SK-N-SH treated with all-trans-retinoic acid at 6 μM for 48 hours (cell line): ENCODE results near the gene ADIPOR1.

Experiments
- ATAC-seq: fragments of 200-7000 bp; cut with Tn5 transposase; 3 replicates; pipeline ENCODE4 v1.9.1; 2020; ENCODE audit warnings: mild to moderate bottlenecking, moderate library complexity
- ARNTL ChIP-seq: fragments of 450-650 bp; formaldehyde crosslinking; IDR thresholded peaks from 2 replicates; pipeline ENCODE4 v1.5.0; 2020; ENCODE audit warnings: low read depth, mild to moderate bottlenecking, moderate library complexity, borderline replicate concordance
- BACH2 ChIP-seq: fragments of 250-450 bp; sonication (Bioruptor Pico); IDR thresholded peaks from 2 replicates; pipeline ENCODE4 v1.9.0; 2021; ENCODE audit warnings: mild to moderate bottlenecking, borderline replicate concordance
- CSRNP3 ChIP-seq: fragments of 250-450 bp; sonication (Bioruptor Pico); IDR thresholded peaks from 2 replicates; pipeline ENCODE4 v1.5.1; 2021; ENCODE audit warnings: mild to moderate bottlenecking, moderate library complexity
- ESRRG ChIP-seq: fragments of 250-450 bp; sonication (Bioruptor Pico); IDR thresholded peaks from 2 replicates; pipeline ENCODE4 v1.6.1; 2021; ENCODE audit warnings: mild to moderate bottlenecking
- GLIS3 ChIP-seq: fragments of 250-450 bp; sonication (Bioruptor Pico); IDR thresholded peaks from 2 replicates; pipeline ENCODE4 v1.5.0; 2020; ENCODE audit warnings: mild to moderate bottlenecking, moderate library complexity
- ISL1 ChIP-seq: fragments of 250-450 bp; sonication (Bioruptor Pico); IDR thresholded peaks from 2 replicates; pipeline ENCODE4 v2.1.2; 2022; ENCODE audit warnings: mild to moderate bottlenecking, moderate library complexity
- OSR1 ChIP-seq: fragments of 250-450 bp; sonication (Bioruptor Pico); IDR thresholded peaks from 2 replicates; pipeline ENCODE4 v1.8.0; 2022; ENCODE audit warnings: moderate library complexity, mild to moderate bottlenecking, inconsistent platforms
- PPARA ChIP-seq: fragments of 250-450 bp; sonication (Bioruptor Pico); IDR thresholded peaks from 2 replicates; pipeline ENCODE4 v1.5.0; 2020; ENCODE audit warnings: mild to moderate bottlenecking, borderline replicate concordance
- RARB ChIP-seq: fragments of 250-450 bp; sonication (Bioruptor Pico); IDR thresholded peaks from 2 replicates; pipeline ENCODE4 v1.8.0; 2021; ENCODE audit warnings: mild to moderate bottlenecking, moderate library complexity
- SNAI2 ChIP-seq: fragments of 250-450 bp; sonication (Bioruptor Pico); IDR thresholded peaks from 2 replicates; pipeline ENCODE4 v1.5.0; 2020; ENCODE audit warnings: mild to moderate bottlenecking, moderate library complexity
- TCF4 ChIP-seq: fragments of 250-450 bp; sonication (Bioruptor Pico); IDR thresholded peaks from 2 replicates; pipeline ENCODE4 v1.8.0; 2021; ENCODE audit warnings: mild to moderate bottlenecking, moderate library complexity, borderline replicate concordance
- TOX ChIP-seq: fragments of 250-450 bp; sonication (Bioruptor Pico); IDR thresholded peaks from 2 replicates; pipeline ENCODE4 v1.8.0; 2021; ENCODE audit warnings: mild to moderate bottlenecking, moderate library complexity, borderline replicate concordance
- ZC3H10 ChIP-seq: fragments of 250-450 bp; sonication (Bioruptor Pico); IDR thresholded peaks from 2 replicates; pipeline ENCODE4 v1.5.1; 2021; ENCODE audit warnings: mild to moderate bottlenecking, moderate library complexity
- ZFP30 ChIP-seq: fragments of 450-650 bp; formaldehyde crosslinking; IDR thresholded peaks from 2 replicates; pipeline ENCODE4 v1.5.0; 2022; ENCODE audit warnings: mild to moderate bottlenecking, moderate library complexity
- ZNF565 ChIP-seq: fragments of 450-650 bp; formaldehyde crosslinking; conservative IDR thresholded peaks from 2 replicates; pipeline ENCODE4 v1.5.0; 2020; ENCODE audit warnings: low read depth, mild to moderate bottlenecking, moderate library complexity
- ZNF70 ChIP-seq: fragments of 450-650 bp; formaldehyde crosslinking; IDR thresholded peaks from 2 replicates; pipeline ENCODE4 v1.5.0; 2020; ENCODE audit warnings: mild to moderate bottlenecking, moderate library complexity
- ZNF8 ChIP-seq: fragments of 450-650 bp; formaldehyde crosslinking; IDR thresholded peaks from 2 replicates; pipeline ENCODE4 v1.5.0; 2020; ENCODE audit warnings: mild to moderate bottlenecking, moderate library complexity
- TF ChIP-seq, protein P1 (sequence below): fragments of 250-450 bp; sonication (Bioruptor Pico); IDR thresholded peaks from 2 replicates; pipeline ENCODE4 v1.8.0; 2020; ENCODE audit warnings: mild to moderate bottlenecking, moderate library complexity, borderline replicate concordance
- TF ChIP-seq, protein P2 (sequence below): fragments of 250-450 bp; sonication (Bioruptor Pico); IDR thresholded peaks from 2 replicates; pipeline ENCODE4 v1.5.1; 2020; ENCODE audit warnings: low read depth, mild to moderate bottlenecking, moderate library complexity
- TF ChIP-seq, protein P3 (sequence below): fragments of 250-450 bp; sonication (Bioruptor Pico); IDR thresholded peaks from 2 replicates; pipeline ENCODE4 v1.8.0; 2021; ENCODE audit warnings: low read depth, mild to moderate bottlenecking, moderate library complexity, borderline replicate concordance
- TF ChIP-seq, protein P4 (sequence below): fragments of 250-450 bp; sonication (Bioruptor Pico); IDR thresholded peaks from 2 replicates; pipeline ENCODE4 v1.5.0; 2020; ENCODE audit warnings: mild to moderate bottlenecking, moderate library complexity

Gene ADIPOR1

GRCh38 chr1:202981939-202982338 lies 23.8 kb upstream of the ADIPOR1 start:
- TF ChIP-seq BACH2 (no peak), ESRRG (CRISPR knock-in tag) (no peak), ZNF565 (CRISPR knock-in tag) (no peak), RARB (CRISPR knock-in tag) (no peak), ZNF8 (CRISPR knock-in tag) (no peak), PPARA (no peak), ISL1 (no peak), GLIS3 (CRISPR knock-in tag) (no peak), TOX (no peak), SNAI2 (CRISPR knock-in tag) (no peak), ZNF70 (CRISPR knock-in tag) (no peak), CSRNP3 (CRISPR knock-in tag) (no peak), ZC3H10 (CRISPR knock-in tag) (no peak), ZFP30 (CRISPR knock-in tag) (no peak)
- TF ChIP-seq, protein P1, sequence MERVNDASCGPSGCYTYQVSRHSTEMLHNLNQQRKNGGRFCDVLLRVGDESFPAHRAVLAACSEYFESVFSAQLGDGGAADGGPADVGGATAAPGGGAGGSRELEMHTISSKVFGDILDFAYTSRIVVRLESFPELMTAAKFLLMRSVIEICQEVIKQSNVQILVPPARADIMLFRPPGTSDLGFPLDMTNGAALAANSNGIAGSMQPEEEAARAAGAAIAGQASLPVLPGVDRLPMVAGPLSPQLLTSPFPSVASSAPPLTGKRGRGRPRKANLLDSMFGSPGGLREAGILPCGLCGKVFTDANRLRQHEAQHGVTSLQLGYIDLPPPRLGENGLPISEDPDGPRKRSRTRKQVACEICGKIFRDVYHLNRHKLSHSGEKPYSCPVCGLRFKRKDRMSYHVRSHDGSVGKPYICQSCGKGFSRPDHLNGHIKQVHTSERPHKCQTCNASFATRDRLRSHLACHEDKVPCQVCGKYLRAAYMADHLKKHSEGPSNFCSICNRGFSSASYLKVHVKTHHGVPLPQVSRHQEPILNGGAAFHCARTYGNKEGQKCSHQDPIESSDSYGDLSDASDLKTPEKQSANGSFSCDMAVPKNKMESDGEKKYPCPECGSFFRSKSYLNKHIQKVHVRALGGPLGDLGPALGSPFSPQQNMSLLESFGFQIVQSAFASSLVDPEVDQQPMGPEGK (CRISPR knock-in tag) = no peak
- TF ChIP-seq, protein P2, sequence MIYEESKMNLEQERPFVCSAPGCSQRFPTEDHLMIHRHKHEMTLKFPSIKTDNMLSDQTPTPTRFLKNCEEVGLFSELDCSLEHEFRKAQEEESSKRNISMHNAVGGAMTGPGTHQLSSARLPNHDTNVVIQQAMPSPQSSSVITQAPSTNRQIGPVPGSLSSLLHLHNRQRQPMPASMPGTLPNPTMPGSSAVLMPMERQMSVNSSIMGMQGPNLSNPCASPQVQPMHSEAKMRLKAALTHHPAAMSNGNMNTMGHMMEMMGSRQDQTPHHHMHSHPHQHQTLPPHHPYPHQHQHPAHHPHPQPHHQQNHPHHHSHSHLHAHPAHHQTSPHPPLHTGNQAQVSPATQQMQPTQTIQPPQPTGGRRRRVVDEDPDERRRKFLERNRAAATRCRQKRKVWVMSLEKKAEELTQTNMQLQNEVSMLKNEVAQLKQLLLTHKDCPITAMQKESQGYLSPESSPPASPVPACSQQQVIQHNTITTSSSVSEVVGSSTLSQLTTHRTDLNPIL (CRISPR knock-in tag) = no peak
- TF ChIP-seq, protein P3, sequence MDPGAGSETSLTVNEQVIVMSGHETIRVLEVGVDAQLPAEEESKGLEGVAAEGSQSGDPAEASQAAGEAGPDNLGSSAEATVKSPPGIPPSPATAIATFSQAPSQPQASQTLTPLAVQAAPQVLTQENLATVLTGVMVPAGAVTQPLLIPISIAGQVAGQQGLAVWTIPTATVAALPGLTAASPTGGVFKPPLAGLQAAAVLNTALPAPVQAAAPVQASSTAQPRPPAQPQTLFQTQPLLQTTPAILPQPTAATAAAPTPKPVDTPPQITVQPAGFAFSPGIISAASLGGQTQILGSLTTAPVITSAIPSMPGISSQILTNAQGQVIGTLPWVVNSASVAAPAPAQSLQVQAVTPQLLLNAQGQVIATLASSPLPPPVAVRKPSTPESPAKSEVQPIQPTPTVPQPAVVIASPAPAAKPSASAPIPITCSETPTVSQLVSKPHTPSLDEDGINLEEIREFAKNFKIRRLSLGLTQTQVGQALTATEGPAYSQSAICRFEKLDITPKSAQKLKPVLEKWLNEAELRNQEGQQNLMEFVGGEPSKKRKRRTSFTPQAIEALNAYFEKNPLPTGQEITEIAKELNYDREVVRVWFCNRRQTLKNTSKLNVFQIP (CRISPR knock-in tag) = no peak
- TF ChIP-seq, protein P4, sequence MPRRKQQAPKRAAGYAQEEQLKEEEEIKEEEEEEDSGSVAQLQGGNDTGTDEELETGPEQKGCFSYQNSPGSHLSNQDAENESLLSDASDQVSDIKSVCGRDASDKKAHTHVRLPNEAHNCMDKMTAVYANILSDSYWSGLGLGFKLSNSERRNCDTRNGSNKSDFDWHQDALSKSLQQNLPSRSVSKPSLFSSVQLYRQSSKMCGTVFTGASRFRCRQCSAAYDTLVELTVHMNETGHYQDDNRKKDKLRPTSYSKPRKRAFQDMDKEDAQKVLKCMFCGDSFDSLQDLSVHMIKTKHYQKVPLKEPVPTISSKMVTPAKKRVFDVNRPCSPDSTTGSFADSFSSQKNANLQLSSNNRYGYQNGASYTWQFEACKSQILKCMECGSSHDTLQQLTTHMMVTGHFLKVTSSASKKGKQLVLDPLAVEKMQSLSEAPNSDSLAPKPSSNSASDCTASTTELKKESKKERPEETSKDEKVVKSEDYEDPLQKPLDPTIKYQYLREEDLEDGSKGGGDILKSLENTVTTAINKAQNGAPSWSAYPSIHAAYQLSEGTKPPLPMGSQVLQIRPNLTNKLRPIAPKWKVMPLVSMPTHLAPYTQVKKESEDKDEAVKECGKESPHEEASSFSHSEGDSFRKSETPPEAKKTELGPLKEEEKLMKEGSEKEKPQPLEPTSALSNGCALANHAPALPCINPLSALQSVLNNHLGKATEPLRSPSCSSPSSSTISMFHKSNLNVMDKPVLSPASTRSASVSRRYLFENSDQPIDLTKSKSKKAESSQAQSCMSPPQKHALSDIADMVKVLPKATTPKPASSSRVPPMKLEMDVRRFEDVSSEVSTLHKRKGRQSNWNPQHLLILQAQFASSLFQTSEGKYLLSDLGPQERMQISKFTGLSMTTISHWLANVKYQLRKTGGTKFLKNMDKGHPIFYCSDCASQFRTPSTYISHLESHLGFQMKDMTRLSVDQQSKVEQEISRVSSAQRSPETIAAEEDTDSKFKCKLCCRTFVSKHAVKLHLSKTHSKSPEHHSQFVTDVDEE (CRISPR knock-in tag) = no peak
- ATAC-seq = no peak

GRCh38 chr1:202979459-202979858 lies 21.3 kb upstream of the ADIPOR1 start:
- no peak for ATAC-seq
- no peak for TF ChIP-seq TCF4 (CRISPR knock-in tag)

- ATAC-seq = no peak
- TF ChIP-seq ARNTL (CRISPR knock-in tag) = no peak
- no peak for TF ChIP-seq ZNF70 (CRISPR knock-in tag)
- TF ChIP-seq GLIS3 (CRISPR knock-in tag) = no peak
- TF ChIP-seq OSR1 (CRISPR knock-in tag) = no peak
- TF ChIP-seq BACH2 = no peak
- TF ChIP-seq ESRRG (CRISPR knock-in tag) = no peak
Measured at GRCh38 chr1:202976633-202977032, 18.5 kb upstream of the ADIPOR1 start.

- no peak for ATAC-seq
- TF ChIP-seq OSR1 (CRISPR knock-in tag) (no peak), ZNF565 (CRISPR knock-in tag) (no peak), CSRNP3 (CRISPR knock-in tag) (no peak), ISL1 (no peak), TCF4 (CRISPR knock-in tag) (no peak), SNAI2 (CRISPR knock-in tag) (no peak), ZC3H10 (CRISPR knock-in tag) (no peak), ZFP30 (CRISPR knock-in tag) (no peak)
- TF ChIP-seq, protein P4 (CRISPR knock-in tag) = no peak
- TF ChIP-seq, protein P2 (CRISPR knock-in tag) = no peak
Measured at GRCh38 chr1:202974856-202975255, 16.7 kb upstream of the ADIPOR1 start.
